GM12865 (cell line): ENCODE results near the gene NEK1.

Experiments
- DNase-seq: peaks from one replicate; pipeline ENCODE4 v3.0.0; 2010; ENCODE audit warnings: low read depth
- H3K4me3 ChIP-seq: 2 replicates; pipeline ENCODE4 v1.5.1; 2011; ENCODE audit warnings: mild to moderate bottlenecking, low read depth, low read length, control low read depth
- CTCF ChIP-seq: IDR thresholded peaks from 2 replicates; pipeline ENCODE4 v1.5.1; 2011; ENCODE audit warnings: low read length, control low read depth, low read depth, inconsistent platforms; ENCODE audit not compliant: insufficient read depth; ENCODE audit errors: missing control alignments

Gene NEK1

GRCh38 chr4:169397762-169398161, 214.6 kb downstream of the NEK1 start:
- no peak overlapping the region for H3K4me3 ChIP-seq
- TF ChIP-seq CTCF = no peak
- no peak for DNase-seq

GRCh38 chr4:169385376-169385775, 227.0 kb downstream of the NEK1 start:
- H3K4me3 ChIP-seq = no peak overlapping the region
- no peak for DNase-seq
- no peak for TF ChIP-seq CTCF

- H3K4me3 ChIP-seq = no peak overlapping the region
- TF ChIP-seq CTCF = no peak
These were observed 227.6 kb downstream of the NEK1 start for GRCh38 chr4:169384779-169385178.

GRCh38 chr4:169383724-169384123, 228.7 kb downstream of the NEK1 start:
- no peak for TF ChIP-seq CTCF
- DNase-seq = no peak
- H3K4me3 ChIP-seq = no peak overlapping the region

More at GRCh38 chr4:169384779-169385178, 227.6 kb downstream of the NEK1 start:
- DNase-seq = no peak

GRCh38 chr4:169379688-169380087, 232.7 kb downstream of the NEK1 start:
- TF ChIP-seq CTCF = no peak
- DNase-seq = no peak
- no peak overlapping the region for H3K4me3 ChIP-seq

GRCh38 chr4:169377367-169377766, 235.0 kb downstream of the NEK1 start:
- no peak overlapping the region for H3K4me3 ChIP-seq
- TF ChIP-seq CTCF = no peak
- DNase-seq = no peak

GRCh38 chr4:169376421-169376820, 236.0 kb downstream of the NEK1 start:
- no peak for TF ChIP-seq CTCF
- no peak overlapping the region for H3K4me3 ChIP-seq
- DNase-seq = no peak
